Endothelial cell of umbilical vein (primary cell): ENCODE data around the gene DNAJB1. TPM values are rescaled to one million over a fixed set of nuclear protein-coding genes. Genes with fewer than 3 reads are reported as not detected.
A peak's percentile ranks its signal among the peaks of the same experiment; 100 is the strongest.

Experiments
- BruUV-seq: library from RNA; stranded (reverse); fragments of 400-500 nt; replicated peaks from 2 replicates; lab custom pipeline; 2021; lab: Mats Ljungman, UMichigan
- CTCF ChIA-PET: fragments of 300-600, 350-600 bp; sonication (Branson Sonifier 250); formaldehyde crosslinking; loops from one replicate; lab custom pipeline; 2021; ENCODE audit warnings: antibody characterized with exemption, inconsistent platforms; lab: Charles Lee
- POLR2A ChIA-PET: fragments of 300-600, 350-600 bp; sonication (Branson Sonifier 250); formaldehyde crosslinking; loops from one replicate; lab custom pipeline; 2021; ENCODE audit warnings: antibody characterized with exemption, inconsistent platforms; lab: Charles Lee
- DNase-seq: peaks from one replicate; pipeline ENCODE4 v3.0.0-alpha.2; 2011; ENCODE audit warnings: low read depth, low spot score
- FAIRE-seq: peaks from 2 replicates; lab custom pipeline; 2011; peaks lifted over from hg19 to GRCh38; lab: Jason Lieb, UNC
- H2AFZ ChIP-seq: 2 replicates; pipeline ENCODE4 v1.6.0; 2012; ENCODE audit warnings: low read depth, low read length, control low read depth, inconsistent platforms
- H3K27ac ChIP-seq: 2 replicates; pipeline ENCODE4 v1.5.1; 2011; ENCODE audit warnings: low read depth, mild to moderate bottlenecking, control low read depth, low read length, moderate library complexity; ENCODE audit not compliant: insufficient read depth
- H3K27me3 ChIP-seq, 2 experiments: 2 replicates each; pipeline versions ENCODE4 v1.6.0 to v1.6.1; 2011; ENCODE audit warnings: low read length in 2 of 2, mixed read lengths in 1 of 2; ENCODE audit not compliant: control insufficient read depth in 2 of 2, insufficient read depth in 2 of 2
- H3K36me3 ChIP-seq, 2 experiments: 2 replicates in 1 of 2; 3 replicates in 1 of 2; pipeline ENCODE4 v1.5.1; 2011; ENCODE audit warnings: low read length in 2 of 2, mild to moderate bottlenecking in 1 of 2, moderate library complexity in 1 of 2; ENCODE audit not compliant: control insufficient read depth in 2 of 2, insufficient read depth in 2 of 2; ENCODE audit errors: extremely low read depth in 1 of 2
- H3K4me1 ChIP-seq: 3 replicates; pipeline ENCODE4 v1.5.1; 2011; ENCODE audit warnings: mild to moderate bottlenecking, low read length; ENCODE audit not compliant: control insufficient read depth, insufficient read depth; ENCODE audit errors: extremely low read depth
- H3K4me2 ChIP-seq: 2 replicates; pipeline ENCODE4 v1.6.1; 2011; ENCODE audit warnings: low read length, control low read depth, mixed read lengths; ENCODE audit not compliant: insufficient read depth
- H3K4me3 ChIP-seq, 3 experiments: fragments of 200-600 bp in 1 of 3; sonication (generic), shearing (Covaris generic) in 1 of 3; replicated peaks in 1 of 3; 2 replicates each; pipeline ENCODE4 v1.5.1; 2011 to 2016; ENCODE audit warnings: control low read depth in 3 of 3, low read length in 3 of 3, mild to moderate bottlenecking in 2 of 3, inconsistent platforms in 1 of 3, low read depth in 1 of 3, moderate library complexity in 1 of 3; ENCODE audit not compliant: insufficient read depth in 1 of 3
- H3K79me2 ChIP-seq: 2 replicates; pipeline ENCODE4 v1.6.0; 2012; ENCODE audit warnings: low read length, inconsistent platforms; ENCODE audit not compliant: control insufficient read depth, insufficient read depth
- H3K9ac ChIP-seq: replicated peaks from 2 replicates; pipeline ENCODE3; 2011; ENCODE audit warnings: low read length, control low read depth; ENCODE audit not compliant: insufficient read depth; ENCODE audit errors: extremely low read depth
- H3K9me1 ChIP-seq: replicated peaks from 3 replicates; pipeline ENCODE4 v1.6.0; 2011; ENCODE audit warnings: mild to moderate bottlenecking, low read length; ENCODE audit not compliant: control insufficient read depth, insufficient read depth; ENCODE audit errors: extremely low read depth
- H3K9me3 ChIP-seq: replicated peaks from 2 replicates; pipeline ENCODE4 v1.5.1; 2012; ENCODE audit warnings: low read length, inconsistent platforms; ENCODE audit not compliant: control insufficient read depth, insufficient read depth
- H4K20me1 ChIP-seq: replicated peaks from 2 replicates; pipeline ENCODE3; 2011; ENCODE audit warnings: mild to moderate bottlenecking, low read length; ENCODE audit not compliant: control insufficient read depth, insufficient read depth; ENCODE audit errors: extremely low read depth
- CTCF ChIP-seq, 2 donors: IDR thresholded peaks; 1 replicate in 1 of 2; 2 replicates in 1 of 2; pipeline ENCODE4 v1.5.1; 2011; ENCODE audit warnings: low read length in 2 of 2, mild to moderate bottlenecking in 2 of 2, moderate library complexity in 2 of 2, control low read depth in 1 of 2, inconsistent platforms in 1 of 2, low read depth in 1 of 2; ENCODE audit not compliant: insufficient read depth in 1 of 2; ENCODE audit errors: extremely low read depth in 1 of 2
- MAX ChIP-seq: IDR thresholded peaks from 2 replicates; pipeline ENCODE4 v1.6.1; 2011; ENCODE audit not compliant: insufficient read depth, insufficient read length
- dilution Hi-C: fragments of 300-500 bp; cut with MboI; formaldehyde crosslinking; loops from one replicate; pipeline ENCODE4 v1.15.0; 2019; ENCODE audit warnings: low sequenced_read_pairs; ENCODE audit not compliant: extremely low pct_ligation_motif_present
- intact Hi-C: fragments of 100-400 bp; cut with micrococcal nuclease; formaldehyde crosslinking; loops from one replicate; pipeline ENCODE4 v1.10.0; 2022
- polyA plus RNA-seq, 4 experiments: library from polyadenylated mRNA; depleted of rRNA in 3 of 4; stranded (reverse) in 3 of 4; unstranded in 1 of 4; fragments of >200 nt; gene quantifications; 2 replicates each; pipeline versions ENCODE4 v1.2.1 to v1.2.3, GENCODE V29; 2011 to 2012; ENCODE audit warnings: missing spikeins in 1 of 4
- total RNA-seq: library from RNA; stranded (reverse); gene quantifications from 2 replicates; pipeline ENCODE4 v1.2.3, GENCODE V29; 2021

The DNAJB1 gene
- total and polyA plus RNA-seq, 2 donors (not counting 3 experiments of a cell fraction or from before 2014, with no cell fraction given), result 58.6 to 59.8 TPM

- intact Hi-C loops (loop anchor here (5.0 kb wide), 1 partner anchor 343 kb away; the partner anchor contains the start of gene ASF1B), dilution Hi-C loops (no loop called here)
- no peak overlapping the region for H3K4me3 ChIP-seq
- H3K9ac ChIP-seq, result no peak overlapping the region
- no peaks in the 10 kb centered on the region for H3K27me3 ChIP-seq
- no peak overlapping the region for H3K27ac ChIP-seq
- POLR2A ChIA-PET, result no interaction called here
- CTCF ChIA-PET, result interaction anchor here (0.5 to 4.1 kb wide), 9 partner anchors 8 to 343 kb away, joined by 3 to 12 read pairs (median 5); partner anchors contain the start of genes ASF1B, DNAJB1 and GIPC1
- TF ChIP-seq MAX (no peak), CTCF (IDR thresholded peaks at IDR 0.05; ENCODE audit: extremely low read depth in 1 of 2, insufficient read depth in 1 of 2, low read depth in 1 of 2, low read length in 2 of 2) (peak; percentile 88 to 97)
- H4K20me1 ChIP-seq, result no peaks in the 10 kb centered on the region
- FAIRE-seq, result peak; percentile 86
- peaks cover 3 to 19% of the 10 kb centered on the region in 2 experiments for H3K36me3 ChIP-seq
- no peak for DNase-seq
- no peak overlapping the region for H3K4me2 ChIP-seq
- H3K9me3 ChIP-seq, result no peaks in the 10 kb centered on the region
- H3K9me1 ChIP-seq, result no peaks in the 10 kb centered on the region
- H2AFZ ChIP-seq, result no peak overlapping the region
- BruUV-seq, result no TSS peak
- H3K79me2 ChIP-seq, result no peaks in the 10 kb centered on the region
- peaks cover 9% of the 10 kb centered on the region for H3K4me1 ChIP-seq
Measured at GRCh38 chr19:14479975-14480699, 38.1 kb downstream of the DNAJB1 start.
